Jurkat, Clone E6-1 (cell line): Measurements from ENCODE around the gene UNC80. TPM values are rescaled to one million over a fixed set of nuclear protein-coding genes. Genes with fewer than 3 reads are reported as not detected.
"Not testable (repeated sequence)": the region's sequence is repeated elsewhere in the genome, so short reads cannot be mapped to it uniquely, and the experiment has no call there.

ENCODE experiments used
- DNase-seq: peaks from one replicate; pipeline ENCODE4 v3.0.0-alpha.2; 2011; ENCODE audit warnings: low read depth, low spot score
- H3K4me3 ChIP-seq: 2 replicates; pipeline ENCODE4 v1.5.1; 2011; ENCODE audit warnings: mild to moderate bottlenecking, low read length, control low read depth, moderate library complexity
- polyA plus RNA-seq: library from polyadenylated mRNA; unstranded; fragments of >200 nt; gene quantifications from one replicate; pipeline ENCODE4 v1.2.1, GENCODE V29; 2012; ENCODE audit warnings: missing spikeins; ENCODE audit not compliant: insufficient read length, insufficient read depth

UNC80 gene
- polyA plus RNA-seq = not detected

GRCh38 chr2:209771474-209772289 lies at the start of gene UNC80:
TSS of gene UNC80 (plus strand) at chr2:209771832. CDS start at chr2:209772073, 241 bp downstream.
- no peak for DNase-seq
- H3K4me3 ChIP-seq = no peak within 1 kb of the TSS

DNA sequence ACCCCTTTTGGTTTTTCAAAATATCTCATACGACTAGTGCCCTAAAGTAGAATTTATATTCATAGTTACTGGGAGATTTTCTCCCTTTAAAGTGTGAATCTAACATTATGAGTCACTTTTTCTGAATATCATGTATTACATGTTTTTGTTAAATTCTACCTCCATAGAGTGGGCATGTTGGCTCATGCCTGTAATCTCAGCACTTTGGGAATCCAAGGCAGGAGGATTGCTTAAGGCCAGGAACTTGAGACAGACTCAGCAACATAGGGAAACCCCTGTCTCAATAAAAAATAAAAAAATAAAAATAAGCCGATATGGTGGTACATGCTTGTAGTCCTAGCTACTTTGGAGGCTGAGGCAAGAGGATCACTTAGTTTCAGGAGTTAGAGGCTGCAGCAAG lies 45.3 kb upstream of the UNC80 start:
- no peak overlapping the region for H3K4me3 ChIP-seq
- no peak for DNase-seq

DNA sequence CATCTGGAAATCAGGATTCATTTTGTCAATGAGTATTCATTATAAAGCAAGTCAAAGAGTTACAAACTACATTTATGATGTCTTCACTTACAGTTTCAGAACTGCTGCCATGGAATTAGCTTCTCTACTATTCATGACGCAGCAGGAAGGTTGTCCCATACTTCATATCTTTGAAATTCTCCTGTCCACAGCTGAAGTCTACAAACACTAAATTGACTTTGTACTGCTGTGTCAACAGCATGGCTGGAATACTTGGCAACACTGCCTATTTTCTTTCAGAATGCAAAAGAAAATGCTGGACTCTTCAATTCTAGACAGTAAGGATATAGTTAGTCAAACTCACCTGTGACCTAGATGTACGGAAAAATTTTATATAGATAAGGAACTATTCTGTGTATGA lies 44.6 kb upstream of the UNC80 start:
- H3K4me3 ChIP-seq = no peak overlapping the region
- DNase-seq = no peak

- DNase-seq = no peak
- H3K4me3 ChIP-seq = no peak overlapping the region
Measured at GRCh38 chr2:209734805-209735204, 36.8 kb upstream of the UNC80 start.

DNA sequence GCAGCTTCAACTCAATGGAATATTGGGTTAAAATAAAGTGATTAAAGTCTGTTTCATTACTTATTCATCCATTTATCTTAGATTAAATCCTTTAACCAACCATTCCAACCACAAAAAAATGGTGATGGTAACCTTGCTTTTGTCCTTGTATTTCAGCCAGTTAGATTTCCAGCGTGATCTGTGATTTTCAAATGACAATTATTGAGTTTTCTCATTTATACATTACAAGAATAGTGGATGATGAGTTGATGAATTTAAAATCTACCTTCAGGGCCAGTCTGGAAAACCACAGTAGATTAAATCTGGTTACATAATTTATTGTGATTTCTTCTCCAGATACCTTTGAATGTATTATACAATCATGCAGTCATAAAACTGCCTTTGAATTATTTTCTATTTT lies 29.7 kb upstream of the UNC80 start:
- no peak for DNase-seq
- no peak overlapping the region for H3K4me3 ChIP-seq

DNA sequence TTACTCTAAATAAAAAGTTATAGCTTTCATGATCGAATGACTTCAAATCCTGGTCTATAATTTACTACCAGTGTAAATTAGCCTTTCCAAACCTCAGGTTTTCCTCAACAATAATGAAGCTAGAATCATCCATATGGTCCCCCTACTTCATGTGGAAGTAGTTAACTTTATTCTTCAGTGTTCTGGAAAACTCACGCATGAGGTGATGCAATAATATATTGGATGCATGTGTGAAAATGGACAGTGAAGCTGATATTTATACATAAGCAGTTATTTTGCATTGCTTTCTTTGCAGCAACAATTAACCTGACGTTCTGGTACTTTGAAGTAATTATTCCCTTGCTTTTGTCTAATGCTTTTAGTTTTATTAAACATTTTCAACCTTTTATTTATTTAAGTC lies 18.6 kb upstream of the UNC80 start:
- DNase-seq = no peak
- H3K4me3 ChIP-seq = no peak overlapping the region

- no peak overlapping the region for H3K4me3 ChIP-seq
Measured at GRCh38 chr2:209757163-209757562, 14.5 kb upstream of the UNC80 start.

GRCh38 chr2:209761566-209761965 lies 10.1 kb upstream of the UNC80 start:
- H3K4me3 ChIP-seq = no peak overlapping the region
- no peak for DNase-seq

More at GRCh38 chr2:209757163-209757562, 14.5 kb upstream of the UNC80 start:
- DNase-seq = no peak

- no peak overlapping the region for H3K4me3 ChIP-seq
- DNase-seq = no peak
Measured at GRCh38 chr2:209762563-209762962, 9.1 kb upstream of the UNC80 start.

- no peak overlapping the region for H3K4me3 ChIP-seq
- DNase-seq = no peak
Measured at GRCh38 chr2:209763106-209763505, 8.5 kb upstream of the UNC80 start.

GRCh38 chr2:209766613-209767012 lies 5.0 kb upstream of the UNC80 start:
- H3K4me3 ChIP-seq = no peak overlapping the region
- no peak for DNase-seq

DNA sequence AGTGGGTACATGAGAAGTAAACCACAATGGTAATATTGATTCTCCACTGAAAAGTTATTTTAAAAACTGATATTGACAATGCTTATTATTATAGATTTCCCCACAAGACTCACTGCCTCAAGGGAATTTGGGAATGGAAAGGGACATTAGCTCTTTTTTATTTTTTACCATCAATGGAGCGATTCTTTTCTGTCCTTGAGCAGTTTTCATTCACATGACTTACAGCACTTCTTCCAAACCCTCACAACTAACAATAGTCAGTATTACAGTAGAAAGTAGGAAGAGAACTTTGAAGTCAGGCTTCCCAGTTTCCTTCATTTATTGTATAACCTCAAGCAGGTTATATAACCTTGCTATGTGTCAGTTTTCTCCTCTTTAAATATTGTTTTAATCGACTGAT lies 4.3 kb upstream of the UNC80 start:
- no peak for DNase-seq
- H3K4me3 ChIP-seq = no peak overlapping the region

GRCh38 chr2:209768557-209768956 lies 3.1 kb upstream of the UNC80 start:
- DNase-seq = no peak
- no peak overlapping the region for H3K4me3 ChIP-seq

- H3K4me3 ChIP-seq = no peak overlapping the region
- DNase-seq = no peak
Measured at GRCh38 chr2:209772290-209772685, 656 bp downstream of the UNC80 start.

DNA sequence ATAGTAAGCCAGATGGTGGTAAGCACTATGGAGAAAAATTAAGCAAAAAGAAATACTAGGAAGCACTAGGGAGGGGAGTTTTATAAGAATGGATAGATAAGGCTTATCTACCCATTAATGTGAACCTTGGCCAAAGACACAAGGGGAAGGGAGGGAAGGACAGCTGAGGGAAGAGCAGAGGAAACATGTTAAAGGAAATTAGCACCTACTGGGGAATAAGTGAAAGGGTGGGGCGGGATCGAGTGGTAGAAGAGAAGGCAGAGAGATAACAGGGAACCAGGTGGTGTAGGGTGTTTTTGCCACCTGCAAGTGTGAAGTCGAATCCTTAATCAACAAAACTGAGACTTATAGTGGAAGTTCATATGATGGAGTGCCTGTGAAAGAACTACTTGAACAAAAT lies 1.7 kb downstream of the UNC80 start:
- H3K4me3 ChIP-seq = no peak overlapping the region
- DNase-seq = no peak

- DNase-seq = no peak
- no peak overlapping the region for H3K4me3 ChIP-seq
Measured at GRCh38 chr2:209787416-209787815, 15.8 kb downstream of the UNC80 start.

GRCh38 chr2:209788925-209789324 lies 17.3 kb downstream of the UNC80 start:
- no peak overlapping the region for H3K4me3 ChIP-seq
- no peak for DNase-seq

DNA sequence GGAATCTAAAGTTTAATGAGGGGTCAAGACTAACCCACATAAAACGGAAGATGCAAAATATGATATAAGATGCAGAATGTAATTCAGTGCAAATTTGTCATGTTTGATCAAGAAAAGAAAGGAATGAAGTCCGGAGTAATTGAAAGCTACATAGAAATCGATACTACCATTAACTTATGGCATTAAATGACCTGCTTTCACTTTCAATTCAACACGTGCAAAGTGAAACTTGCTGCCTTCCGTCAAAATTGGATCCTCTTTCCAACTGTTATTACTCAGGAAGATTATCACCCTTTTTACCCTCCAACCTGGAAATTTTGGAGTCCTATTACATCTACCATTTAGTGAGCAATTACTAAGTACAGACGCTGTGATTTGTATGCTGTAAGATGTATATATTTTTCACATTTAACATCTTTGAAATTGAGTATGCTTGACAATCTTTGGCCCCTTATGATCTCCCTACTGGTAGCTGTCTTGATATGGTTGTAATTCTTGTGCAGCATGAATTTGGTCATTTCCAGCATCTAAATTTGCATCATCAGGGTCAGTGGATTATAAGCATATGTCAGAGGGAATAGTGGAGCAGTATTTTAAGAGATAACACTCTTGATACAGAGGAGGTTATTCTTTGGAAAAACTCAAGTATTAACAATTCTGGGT lies 18.6 kb downstream of the UNC80 start:
- no peak for DNase-seq
- H3K4me3 ChIP-seq = no peak overlapping the region

DNA sequence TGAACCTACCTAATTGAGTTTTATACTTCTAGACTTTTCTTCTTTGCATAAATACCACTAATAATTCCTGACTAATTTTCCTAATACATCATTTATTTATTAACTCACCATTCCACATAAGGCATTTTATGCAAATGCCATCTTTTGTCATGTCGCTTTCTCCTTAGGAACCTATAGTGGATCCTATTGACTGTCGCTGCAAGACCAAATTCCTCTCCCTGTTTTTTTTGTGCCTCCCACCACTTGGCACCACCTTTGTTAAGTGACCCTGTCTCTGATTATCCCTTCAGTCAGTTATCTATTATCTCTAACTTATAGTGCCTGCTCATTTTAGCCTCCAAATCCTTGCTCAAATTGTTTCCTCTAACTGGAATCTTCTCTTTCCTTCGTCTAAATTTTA lies 19.5 kb downstream of the UNC80 start:
- H3K4me3 ChIP-seq = no peak overlapping the region
- no peak for DNase-seq

- not testable (repeated sequence) for H3K4me3 ChIP-seq, DNase-seq
Measured at GRCh38 chr2:209795425-209795824, 23.8 kb downstream of the UNC80 start.

- H3K4me3 ChIP-seq = no peak overlapping the region
- no peak for DNase-seq
Measured at GRCh38 chr2:209805351-209805750, 33.7 kb downstream of the UNC80 start.
